ENCODE measurements around the gene HNRNPF.
"Not testable (repeated sequence)": the region's sequence is repeated elsewhere in the genome, so short reads cannot be mapped to it uniquely, and the experiment has no call there.

DNA sequence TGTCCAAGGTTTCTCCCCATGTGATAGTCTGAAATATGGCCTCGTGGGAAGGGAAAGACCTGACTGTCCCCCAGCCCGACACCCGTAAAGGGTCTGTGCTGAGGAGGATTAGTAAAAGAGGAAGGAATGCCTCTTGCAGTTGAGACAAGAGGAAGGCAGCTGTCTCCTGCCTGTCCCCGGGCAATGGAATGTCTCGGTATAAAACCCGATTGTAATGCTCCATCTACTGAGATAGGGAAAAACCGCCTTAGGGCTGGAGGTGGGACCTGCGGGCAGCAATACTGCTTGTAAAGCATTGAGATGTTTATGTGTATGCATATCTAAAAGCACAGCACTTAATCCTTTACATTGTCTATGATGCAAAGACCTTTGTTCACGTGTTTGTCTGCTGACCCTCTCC lies 71.5 kb downstream of the HNRNPF start:
- not testable (repeated sequence) for TF ChIP-seq POLR2AphosphoS5 (IDR thresholded peaks at IDR 0.05; ENCODE audit: insufficient read depth in 1 of 2, low read depth in 1 of 2)
- TF ChIP-seq, protein P1, sequence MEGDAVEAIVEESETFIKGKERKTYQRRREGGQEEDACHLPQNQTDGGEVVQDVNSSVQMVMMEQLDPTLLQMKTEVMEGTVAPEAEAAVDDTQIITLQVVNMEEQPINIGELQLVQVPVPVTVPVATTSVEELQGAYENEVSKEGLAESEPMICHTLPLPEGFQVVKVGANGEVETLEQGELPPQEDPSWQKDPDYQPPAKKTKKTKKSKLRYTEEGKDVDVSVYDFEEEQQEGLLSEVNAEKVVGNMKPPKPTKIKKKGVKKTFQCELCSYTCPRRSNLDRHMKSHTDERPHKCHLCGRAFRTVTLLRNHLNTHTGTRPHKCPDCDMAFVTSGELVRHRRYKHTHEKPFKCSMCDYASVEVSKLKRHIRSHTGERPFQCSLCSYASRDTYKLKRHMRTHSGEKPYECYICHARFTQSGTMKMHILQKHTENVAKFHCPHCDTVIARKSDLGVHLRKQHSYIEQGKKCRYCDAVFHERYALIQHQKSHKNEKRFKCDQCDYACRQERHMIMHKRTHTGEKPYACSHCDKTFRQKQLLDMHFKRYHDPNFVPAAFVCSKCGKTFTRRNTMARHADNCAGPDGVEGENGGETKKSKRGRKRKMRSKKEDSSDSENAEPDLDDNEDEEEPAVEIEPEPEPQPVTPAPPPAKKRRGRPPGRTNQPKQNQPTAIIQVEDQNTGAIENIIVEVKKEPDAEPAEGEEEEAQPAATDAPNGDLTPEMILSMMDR (IDR thresholded peaks at IDR 0.05), result not testable (repeated sequence)

All from vagina (tissue), 2 donors.